Suprapubic skin (tissue), 4 donors: ENCODE data around the gene NMRK2.

ENCODE experiments used
- EP300 ChIP-seq: sonication (generic); formaldehyde crosslinking; IDR thresholded peaks from one replicate; pipeline ENCODE4 v1.6.1; 2017; ENCODE audit warnings: antibody characterized with exemption
- POLR2A ChIP-seq, 2 donors: fragments of 450-650 bp; IDR thresholded peaks; one replicate each; pipeline ENCODE4 v1.6.1; 2017; ENCODE audit warnings: antibody characterized with exemption in 2 of 2, mild to moderate bottlenecking in 2 of 2, moderate library complexity in 2 of 2
- POLR2AphosphoS5 ChIP-seq, 3 donors: sonication (generic); formaldehyde crosslinking; IDR thresholded peaks; one replicate each; pipeline ENCODE4 v1.6.1; 2017; ENCODE audit warnings: antibody characterized with exemption in 3 of 3
- TF ChIP-seq, protein P1 (sequence below), 2 donors: fragments of 200-600 bp in 1 of 2; fragments of 450-650 bp in 1 of 2; sonication (generic) in 1 of 2; IDR thresholded peaks; one replicate each; pipeline ENCODE4 v1.5.1; 2016 to 2019; ENCODE audit warnings: antibody characterized with exemption in 2 of 2, mild to moderate bottlenecking in 1 of 2, moderate library complexity in 1 of 2

DNA sequence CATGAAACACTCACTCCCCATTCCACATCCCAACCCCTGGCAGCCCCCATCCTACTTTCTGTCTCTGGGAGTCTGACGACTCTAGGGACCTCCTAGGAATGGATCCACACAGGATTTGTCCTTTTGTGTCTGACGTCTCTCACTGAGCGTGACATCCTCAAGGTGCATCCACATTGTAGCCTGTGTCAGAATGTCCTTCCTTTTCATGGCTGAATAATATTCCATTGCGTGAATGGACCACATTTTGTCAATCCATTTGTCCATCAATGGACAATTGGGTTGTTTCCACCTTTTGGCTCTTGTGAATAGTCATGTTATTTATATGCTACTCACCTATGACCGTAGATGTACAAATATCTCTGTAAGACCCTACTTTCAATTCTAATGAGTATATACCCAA, 16.8 kb upstream of the NMRK2 start:
- TF ChIP-seq POLR2A (IDR thresholded peaks at IDR 0.05) (no peak), POLR2AphosphoS5 (IDR thresholded peaks at IDR 0.05) (no peak), EP300 (no peak)
- TF ChIP-seq, protein P1, sequence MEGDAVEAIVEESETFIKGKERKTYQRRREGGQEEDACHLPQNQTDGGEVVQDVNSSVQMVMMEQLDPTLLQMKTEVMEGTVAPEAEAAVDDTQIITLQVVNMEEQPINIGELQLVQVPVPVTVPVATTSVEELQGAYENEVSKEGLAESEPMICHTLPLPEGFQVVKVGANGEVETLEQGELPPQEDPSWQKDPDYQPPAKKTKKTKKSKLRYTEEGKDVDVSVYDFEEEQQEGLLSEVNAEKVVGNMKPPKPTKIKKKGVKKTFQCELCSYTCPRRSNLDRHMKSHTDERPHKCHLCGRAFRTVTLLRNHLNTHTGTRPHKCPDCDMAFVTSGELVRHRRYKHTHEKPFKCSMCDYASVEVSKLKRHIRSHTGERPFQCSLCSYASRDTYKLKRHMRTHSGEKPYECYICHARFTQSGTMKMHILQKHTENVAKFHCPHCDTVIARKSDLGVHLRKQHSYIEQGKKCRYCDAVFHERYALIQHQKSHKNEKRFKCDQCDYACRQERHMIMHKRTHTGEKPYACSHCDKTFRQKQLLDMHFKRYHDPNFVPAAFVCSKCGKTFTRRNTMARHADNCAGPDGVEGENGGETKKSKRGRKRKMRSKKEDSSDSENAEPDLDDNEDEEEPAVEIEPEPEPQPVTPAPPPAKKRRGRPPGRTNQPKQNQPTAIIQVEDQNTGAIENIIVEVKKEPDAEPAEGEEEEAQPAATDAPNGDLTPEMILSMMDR (IDR thresholded peaks at IDR 0.05) = no peak
